Astrocyte of the spinal cord (primary cell): ENCODE results near the gene ZNF329.

ENCODE experiments used
- DNase-seq: peaks from one replicate; pipeline ENCODE4 v3.0.0; 2011; ENCODE audit warnings: low read depth, low spot score
- H3K4me3 ChIP-seq: 2 replicates; pipeline ENCODE4 v1.5.1; 2011; ENCODE audit warnings: low read depth, mild to moderate bottlenecking, low read length, moderate library complexity
- CTCF ChIP-seq: IDR thresholded peaks from 2 replicates; pipeline ENCODE4 v1.5.1; 2012; ENCODE audit warnings: low read depth, mild to moderate bottlenecking, low read length, inconsistent platforms
- in situ Hi-C: cut with HindIII; loops from 2 replicates; pipeline ENCODE4 v1.10.0; 2017; ENCODE audit warnings: low sequenced_read_pairs

Gene ZNF329

GRCh38 chr19:58150328-58150921 is at the start of gene ZNF329:
Gene ZNF329, minus strand, starts transcription at chr19:58150789. Its CDS starts 21,286 bp downstream, at chr19:58129503.
- peak within 1 kb of the TSS; percentile 97 for H3K4me3 ChIP-seq
- in situ Hi-C loops: no loop called here
- no peak for TF ChIP-seq CTCF

GRCh38 chr19:58196901-58197616 is 46.5 kb upstream of the ZNF329 start:
- TF ChIP-seq CTCF: no peak
- no peak overlapping the region for H3K4me3 ChIP-seq
- DNase-seq: peak; percentile 58
- in situ Hi-C loops: no loop called here

More at GRCh38 chr19:58150328-58150921, at the start of gene ZNF329:
- peak; percentile 83 for DNase-seq

GRCh38 chr19:58183817-58184215 is 33.2 kb upstream of the ZNF329 start:
- no peak for DNase-seq
- in situ Hi-C loops: no loop called here
- TF ChIP-seq CTCF: no peak
- H3K4me3 ChIP-seq: peak overlapping the region; percentile 90

GRCh38 chr19:58182989-58183816 is 32.6 kb upstream of the ZNF329 start, which contains the start of gene ZNF274:
Gene ZNF274, plus strand, starts transcription at chr19:58183061. Its CDS starts 905 bp downstream, at chr19:58183966.
- peak; percentile 93 for DNase-seq
- no peak for TF ChIP-seq CTCF
- H3K4me3 ChIP-seq: peak within 1 kb of the TSS; percentile 90
- in situ Hi-C loops: no loop called here

- no peak for TF ChIP-seq CTCF
- DNase-seq: no peak
- in situ Hi-C loops: no loop called here
- peak overlapping the region; percentile 90 for H3K4me3 ChIP-seq
Measured at GRCh38 chr19:58182577-58182988, 32.0 kb upstream of the ZNF329 start.

GRCh38 chr19:58181902-58182576 is 31.4 kb upstream of the ZNF329 start:
- in situ Hi-C loops: no loop called here
- TF ChIP-seq CTCF: peak; percentile 51
- DNase-seq: no peak

More at GRCh38 chr19:58181902-58182576, 31.4 kb upstream of the ZNF329 start:
- H3K4me3 ChIP-seq: peak overlapping the region; percentile 90
